ENCODE results near the gene KPNB1. TPM values are rescaled to one million over a fixed set of nuclear protein-coding genes. Genes with fewer than 3 reads are reported as not detected.

KPNB1 gene
- total RNA-seq, 1 donor from 2014 or later, result 79.3 TPM

DNA sequence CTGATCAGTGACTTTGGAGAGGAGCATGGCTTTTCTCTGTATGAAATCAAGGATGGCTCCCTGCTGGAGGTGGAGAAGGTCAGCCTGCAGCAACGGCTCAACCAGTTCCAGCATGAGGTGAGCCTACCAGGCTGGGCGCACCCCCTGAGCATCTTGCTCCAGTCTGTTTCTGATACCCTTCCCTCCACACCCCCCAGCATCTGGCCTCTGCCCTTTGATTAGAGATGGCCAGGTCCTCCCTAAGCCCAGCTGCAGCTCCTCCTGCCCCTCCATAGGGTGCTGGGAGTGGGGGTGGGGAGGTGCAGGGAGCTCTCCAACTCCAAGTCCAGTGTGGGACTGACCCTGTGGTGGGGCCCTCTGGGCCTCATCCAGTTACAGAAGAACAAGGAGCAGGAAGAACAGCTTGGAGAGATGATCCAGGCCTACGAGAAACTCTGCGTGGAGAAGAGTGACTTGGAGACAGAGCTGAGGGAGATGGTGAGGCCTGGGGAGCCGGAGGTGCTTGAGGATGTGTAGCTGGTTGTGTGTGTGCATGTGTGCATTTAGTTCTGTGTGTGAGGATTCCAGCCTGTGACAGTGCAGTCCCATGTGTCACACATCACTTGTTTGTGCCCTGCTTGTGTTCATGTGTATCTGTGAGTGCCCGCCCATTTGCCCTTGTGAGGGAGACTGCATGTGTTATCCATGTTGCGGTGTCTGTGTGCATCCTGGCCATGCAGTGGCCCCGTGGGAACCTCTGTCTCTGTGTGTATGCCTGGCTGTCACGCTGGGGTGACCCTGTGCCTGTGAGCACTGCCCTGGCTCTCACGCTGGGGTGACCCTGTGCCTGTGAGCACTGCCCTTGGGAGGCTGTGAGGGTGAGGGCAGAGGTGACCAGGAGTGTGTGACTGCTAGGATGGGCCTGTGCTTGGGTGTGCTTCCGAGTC lies 47.3 kb downstream of the KPNB1 start:
- DNase-seq (ENCODE audit: low spot score), result no peak
- ATAC-seq, result no peak

DNA sequence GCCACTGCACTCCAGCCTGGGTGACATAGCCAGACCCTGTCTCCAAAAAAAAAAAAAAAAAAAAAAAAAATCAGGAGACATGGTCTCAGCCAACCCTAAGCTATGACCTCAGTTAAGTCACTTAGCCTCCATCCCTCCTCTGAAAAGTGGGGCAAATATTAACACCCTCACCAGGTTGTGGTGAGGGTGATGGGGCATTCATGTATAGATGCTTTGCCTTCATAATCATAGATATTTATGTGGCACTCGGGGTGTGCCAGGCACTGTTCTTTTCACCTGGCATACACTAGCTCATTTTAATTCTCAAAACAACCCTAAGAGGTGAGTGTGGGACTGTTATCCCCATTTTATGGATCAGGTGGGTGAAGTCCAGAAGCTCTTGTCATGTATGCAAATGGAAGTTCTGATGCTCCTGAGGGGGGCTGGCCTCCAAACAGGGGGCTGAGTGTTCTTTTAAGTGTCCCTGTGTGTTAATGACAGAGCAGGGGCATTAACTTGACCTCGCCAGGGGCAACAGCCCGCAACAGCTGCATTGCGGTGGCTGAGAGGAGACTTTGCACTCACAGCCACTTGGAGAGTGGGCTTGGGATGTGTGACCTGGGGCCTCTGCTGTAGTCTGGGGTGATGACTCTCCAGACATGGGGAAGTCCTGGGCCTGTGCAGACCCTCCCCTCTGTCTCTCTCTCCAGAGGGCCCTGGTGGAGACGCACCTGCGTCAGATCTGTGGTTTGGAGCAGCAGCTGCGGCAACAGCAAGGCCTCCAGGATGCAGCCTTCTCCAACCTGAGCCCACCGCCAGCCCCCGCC lies 48.4 kb downstream of the KPNB1 start:
- no peak for ATAC-seq
- no peak for DNase-seq (ENCODE audit: low spot score)

DNA sequence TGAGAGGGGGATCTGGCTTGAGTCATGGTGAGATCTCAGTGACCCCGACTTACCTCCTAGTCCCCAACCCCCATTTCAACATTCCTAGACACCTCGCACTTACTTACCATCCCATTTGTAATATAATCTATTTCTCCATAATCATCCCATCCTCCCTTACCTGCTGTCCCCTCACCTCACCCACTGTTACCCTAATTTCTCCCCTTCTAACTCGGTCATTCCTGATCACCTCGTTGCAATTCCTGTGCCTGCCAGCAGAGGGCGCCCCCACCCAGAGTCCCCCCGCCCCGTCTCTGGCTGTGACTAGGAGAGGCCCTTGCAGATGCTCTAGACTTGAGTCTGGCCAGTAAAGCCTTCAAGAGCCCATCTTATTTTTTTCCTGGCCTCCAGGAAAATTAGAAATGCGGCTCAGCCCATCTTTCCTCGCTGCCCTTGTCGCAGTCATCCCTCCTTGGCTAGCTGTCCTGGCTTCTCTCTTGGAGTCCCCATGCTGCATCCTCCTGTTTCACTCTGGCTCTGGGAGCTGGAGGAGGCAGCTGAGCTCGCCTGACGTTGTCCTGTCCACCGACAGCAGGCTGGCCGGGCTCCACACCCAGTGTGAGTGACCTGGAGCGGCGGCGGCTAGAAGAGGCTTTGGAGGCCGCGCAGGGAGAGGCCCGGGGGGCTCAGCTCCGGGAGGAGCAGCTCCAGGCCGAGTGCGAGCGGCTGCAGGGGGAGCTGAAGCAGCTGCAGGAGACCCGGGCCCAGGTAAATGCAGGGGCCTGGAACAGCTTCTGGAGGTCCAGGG lies 49.2 kb downstream of the KPNB1 start:
- DNase-seq (ENCODE audit: low spot score), result no peak
- peak; percentile 54 for ATAC-seq

DNA sequence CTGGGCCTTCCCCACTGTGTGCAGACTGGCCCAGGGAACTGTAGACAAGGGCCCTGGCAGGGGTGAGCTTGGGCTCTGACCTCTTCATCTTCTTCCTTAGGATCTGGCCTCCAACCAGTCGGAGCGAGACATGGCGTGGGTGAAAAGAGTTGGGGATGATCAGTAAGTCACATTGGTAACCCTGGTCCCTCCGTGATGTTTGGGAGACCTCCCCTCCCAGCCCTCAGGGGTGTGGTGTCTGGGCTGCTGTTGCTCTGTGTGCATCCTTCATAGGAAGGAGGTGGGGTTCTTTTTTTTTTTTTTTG lies 49.8 kb downstream of the KPNB1 start:
- no peak for DNase-seq (ENCODE audit: low spot score)
- ATAC-seq, result no peak

DNA sequence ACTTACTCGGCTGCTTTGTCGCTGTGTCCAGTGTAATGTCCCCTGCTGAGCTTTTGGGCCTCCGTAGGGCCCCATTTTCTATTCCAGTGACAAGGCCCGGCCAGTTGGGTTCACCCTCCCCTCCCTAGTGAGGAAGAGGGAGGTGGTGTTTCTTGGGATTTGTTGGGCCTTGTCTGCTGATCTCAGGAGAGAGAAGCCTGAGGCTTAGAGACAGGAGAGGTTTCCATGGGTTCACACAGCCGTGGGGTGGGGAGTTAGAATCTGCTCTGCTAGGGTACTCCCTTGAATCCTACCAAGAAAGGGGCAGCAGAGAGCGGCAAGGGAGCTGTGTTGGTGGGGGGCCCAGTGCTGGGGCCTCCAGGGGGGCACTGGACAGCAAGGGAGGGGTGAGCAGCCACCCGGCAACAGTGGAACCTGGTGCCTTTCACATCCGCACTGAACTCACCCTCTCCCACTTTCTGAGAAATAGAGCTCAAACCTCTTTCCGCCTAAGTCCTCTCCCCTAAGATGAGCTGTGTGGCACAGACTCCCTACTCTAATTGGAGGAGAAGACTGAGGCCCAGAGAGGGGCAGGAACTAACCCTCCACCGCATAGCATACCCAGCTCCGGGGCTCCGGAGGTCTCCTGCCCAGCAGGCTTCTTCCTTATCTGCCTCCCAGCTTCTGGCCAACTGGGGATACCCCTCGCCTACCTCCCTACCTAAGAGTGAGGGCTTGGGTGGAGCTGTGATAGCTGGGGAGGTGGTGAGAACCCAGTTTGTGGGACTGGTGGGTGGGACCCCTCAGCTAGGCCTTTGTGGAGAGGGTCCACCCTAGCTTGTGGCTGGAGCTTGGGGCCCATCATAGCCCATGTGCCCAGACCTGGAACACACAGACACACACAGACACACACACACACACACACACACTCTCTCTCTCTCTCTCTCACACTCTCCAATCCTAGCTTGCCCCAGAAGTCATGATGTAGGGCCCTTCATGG lies 51.0 kb downstream of the KPNB1 start:
- DNase-seq (ENCODE audit: low spot score) (no peak), ATAC-seq (no peak)

DNA sequence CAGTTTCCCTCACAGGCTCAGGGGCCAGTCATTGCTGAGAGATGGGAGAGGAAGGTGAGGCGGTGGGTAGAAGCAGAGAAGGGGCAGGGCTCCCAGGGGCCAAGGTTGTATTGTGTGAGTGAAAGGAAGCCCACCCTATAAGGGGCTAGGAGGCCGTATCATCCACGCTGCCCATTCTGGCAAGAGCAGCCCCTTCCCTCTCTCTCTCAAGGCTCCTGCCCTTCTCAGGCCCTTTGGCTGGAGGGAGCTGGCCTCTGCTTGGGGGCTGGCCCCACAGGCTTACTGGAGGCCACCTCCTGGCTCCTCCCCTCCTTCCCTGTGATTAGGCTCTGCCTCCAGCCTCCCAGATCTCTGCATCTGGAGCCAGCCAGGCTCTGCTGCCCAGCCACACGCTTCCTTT lies 51.9 kb downstream of the KPNB1 start:
- DNase-seq (ENCODE audit: low spot score) (no peak), ATAC-seq (no peak)

DNA sequence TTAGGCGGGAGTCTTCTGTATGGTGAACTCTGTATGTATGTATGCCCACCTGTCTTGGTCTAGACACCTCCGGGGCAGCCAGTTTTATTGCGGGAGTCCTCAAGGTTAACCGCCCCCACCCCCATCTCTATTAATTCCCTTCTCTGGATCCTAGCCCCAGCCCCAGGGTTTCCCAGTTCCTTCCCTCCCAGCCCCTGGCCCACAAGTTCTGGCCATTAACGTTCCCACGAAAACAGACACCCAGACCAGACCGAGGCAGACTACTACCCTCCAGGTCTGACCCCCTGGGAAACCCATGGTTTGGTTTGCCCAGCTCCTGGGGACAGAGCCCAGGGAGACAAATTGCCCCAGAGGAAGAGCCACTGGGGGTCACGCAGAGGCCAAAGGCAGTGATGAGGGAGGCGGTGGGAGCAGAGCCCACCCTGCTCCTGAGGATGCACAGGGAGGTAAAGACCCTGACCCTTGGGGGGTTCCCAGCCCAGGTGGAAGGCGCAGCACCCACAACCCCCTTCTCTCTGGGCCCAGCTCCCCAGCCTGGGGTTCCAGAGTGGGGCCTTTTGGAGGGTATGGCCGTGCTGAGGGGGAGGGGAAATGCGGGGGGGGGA lies 52.8 kb downstream of the KPNB1 start:
- no peak for DNase-seq (ENCODE audit: low spot score)
- no peak for ATAC-seq

DNA sequence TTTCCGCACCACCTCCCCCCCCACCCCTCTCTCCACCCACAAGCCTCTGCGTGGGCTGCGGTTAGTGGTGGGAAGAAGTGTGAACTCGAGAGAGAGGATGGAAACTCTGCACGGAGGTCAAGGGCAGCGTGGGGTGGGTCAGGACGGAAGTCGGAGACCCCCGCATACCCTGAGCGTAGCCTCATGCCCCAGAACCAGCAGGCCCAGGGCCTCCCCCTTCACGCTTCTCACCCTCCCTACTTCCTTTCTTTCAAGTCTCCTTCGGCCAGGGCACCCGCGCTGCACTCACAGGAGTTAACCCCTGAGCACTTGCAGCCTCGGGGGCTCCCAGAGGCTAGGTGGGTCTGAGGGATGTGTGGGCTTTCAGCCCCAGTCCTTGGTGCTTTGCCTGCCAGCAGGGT lies 53.5 kb downstream of the KPNB1 start:
- DNase-seq (ENCODE audit: low spot score), result no peak
- no peak for ATAC-seq

DNA sequence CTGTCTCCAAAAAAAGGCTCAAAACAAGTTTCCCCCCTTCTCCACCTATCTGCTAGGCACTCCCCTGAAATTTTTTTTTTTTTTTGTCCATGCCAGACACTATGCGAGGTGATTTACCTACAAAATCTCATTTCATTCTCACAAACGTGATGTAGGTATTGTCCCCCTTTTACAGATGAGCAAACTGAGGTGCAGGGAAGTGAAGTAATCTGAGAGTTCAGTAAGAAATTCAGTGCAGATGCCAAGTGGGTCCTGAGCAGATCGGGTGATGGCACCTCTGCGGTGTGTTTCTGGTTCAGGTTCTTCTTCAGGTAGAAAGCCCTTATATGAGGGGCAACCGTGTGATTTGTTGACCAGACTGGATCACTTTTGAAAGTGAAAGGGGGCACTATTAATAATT lies 54.0 kb downstream of the KPNB1 start:
- ATAC-seq, result no peak
- DNase-seq (ENCODE audit: low spot score), result no peak

DNA sequence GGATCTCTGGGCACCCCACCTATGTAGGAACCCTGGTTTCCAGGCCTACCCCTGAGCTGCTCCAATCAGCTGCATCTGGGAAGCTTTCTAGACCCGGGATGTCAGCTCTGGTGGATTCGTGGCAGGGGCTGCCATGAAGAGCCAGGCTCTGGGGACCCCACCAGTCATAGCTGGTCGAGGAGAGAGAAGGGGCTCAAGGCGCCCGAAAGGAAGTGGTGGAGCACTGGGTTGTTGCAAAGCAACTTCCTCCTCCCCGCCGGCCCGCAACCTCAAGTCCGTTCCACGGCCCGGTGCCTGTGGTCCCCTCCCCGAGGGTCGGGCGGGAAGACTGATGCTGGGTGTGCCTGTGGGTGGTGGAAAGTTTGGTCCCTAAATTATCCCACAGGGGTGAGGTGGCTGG lies 54.4 kb downstream of the KPNB1 start:
- DNase-seq (ENCODE audit: low spot score) (no peak), ATAC-seq (no peak)

DNA sequence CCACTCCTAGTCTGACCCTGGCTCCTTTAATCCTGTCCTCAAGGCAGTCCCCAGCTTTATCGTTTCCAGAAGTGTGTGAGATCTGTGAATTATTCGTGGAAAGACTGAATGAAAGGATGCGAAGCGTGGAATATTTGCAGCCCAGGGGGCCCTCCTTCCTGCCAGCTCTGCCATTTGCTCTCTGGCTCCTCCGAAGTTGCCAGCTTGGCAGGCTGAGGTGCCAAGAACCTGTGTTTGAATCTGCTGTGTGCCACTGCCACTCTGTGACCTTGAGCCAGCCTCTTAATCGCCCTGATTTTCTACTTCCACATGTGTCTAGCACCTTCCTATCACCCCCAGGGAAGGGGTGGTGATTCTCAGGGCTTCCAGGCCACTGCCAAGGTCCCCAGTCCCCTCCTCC lies 55.0 kb downstream of the KPNB1 start:
- no peak for DNase-seq (ENCODE audit: low spot score)
- ATAC-seq, result no peak

DNA sequence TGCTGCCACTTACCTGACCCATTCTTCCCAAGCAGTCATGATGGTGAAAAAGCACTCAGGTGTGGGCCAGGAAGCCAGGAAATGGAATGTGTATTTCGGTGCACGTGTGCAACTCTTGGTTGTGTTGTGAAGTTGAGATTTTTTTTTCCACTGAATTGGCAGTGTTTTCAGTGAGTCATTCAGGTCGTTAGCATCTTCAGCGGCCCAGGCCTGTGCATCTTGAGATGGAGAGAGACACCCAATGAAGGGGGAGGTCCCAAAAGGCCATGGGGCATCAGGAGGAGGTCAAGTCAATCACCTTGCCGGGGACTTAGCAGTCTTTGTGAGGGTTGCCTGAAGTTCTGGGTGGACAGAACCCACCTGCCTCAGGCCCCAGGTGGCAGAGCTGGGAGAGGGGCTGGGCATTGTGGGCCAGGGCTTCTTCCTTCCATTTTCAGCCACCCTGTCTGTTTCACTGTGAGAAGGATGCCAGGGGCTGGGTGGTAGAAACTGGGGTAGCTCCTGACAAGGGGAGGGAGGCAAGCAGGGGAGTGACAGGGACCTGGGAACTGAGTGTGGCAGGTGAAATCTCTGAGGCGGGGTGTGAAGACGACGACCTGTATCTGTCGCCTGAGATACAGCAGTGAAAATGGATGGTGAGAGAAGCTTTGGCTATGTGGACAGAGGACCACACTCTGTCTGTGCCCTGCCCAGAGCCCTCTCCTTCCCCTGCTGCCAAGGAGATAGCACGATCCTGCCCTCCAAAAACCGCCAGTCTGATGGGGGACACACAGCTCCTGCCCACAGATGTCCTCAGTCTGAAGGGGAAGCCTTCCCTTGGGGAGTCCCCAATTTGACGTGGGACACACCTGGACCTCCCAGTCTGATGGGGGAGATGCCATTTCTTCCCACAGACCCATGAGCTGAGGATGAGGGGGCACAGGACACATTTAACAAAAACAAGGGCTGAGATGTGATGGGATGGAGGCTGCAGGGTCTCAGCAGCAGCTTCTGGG lies 56.1 kb downstream of the KPNB1 start:
- DNase-seq (ENCODE audit: low spot score) (no peak), ATAC-seq (no peak)

DNA sequence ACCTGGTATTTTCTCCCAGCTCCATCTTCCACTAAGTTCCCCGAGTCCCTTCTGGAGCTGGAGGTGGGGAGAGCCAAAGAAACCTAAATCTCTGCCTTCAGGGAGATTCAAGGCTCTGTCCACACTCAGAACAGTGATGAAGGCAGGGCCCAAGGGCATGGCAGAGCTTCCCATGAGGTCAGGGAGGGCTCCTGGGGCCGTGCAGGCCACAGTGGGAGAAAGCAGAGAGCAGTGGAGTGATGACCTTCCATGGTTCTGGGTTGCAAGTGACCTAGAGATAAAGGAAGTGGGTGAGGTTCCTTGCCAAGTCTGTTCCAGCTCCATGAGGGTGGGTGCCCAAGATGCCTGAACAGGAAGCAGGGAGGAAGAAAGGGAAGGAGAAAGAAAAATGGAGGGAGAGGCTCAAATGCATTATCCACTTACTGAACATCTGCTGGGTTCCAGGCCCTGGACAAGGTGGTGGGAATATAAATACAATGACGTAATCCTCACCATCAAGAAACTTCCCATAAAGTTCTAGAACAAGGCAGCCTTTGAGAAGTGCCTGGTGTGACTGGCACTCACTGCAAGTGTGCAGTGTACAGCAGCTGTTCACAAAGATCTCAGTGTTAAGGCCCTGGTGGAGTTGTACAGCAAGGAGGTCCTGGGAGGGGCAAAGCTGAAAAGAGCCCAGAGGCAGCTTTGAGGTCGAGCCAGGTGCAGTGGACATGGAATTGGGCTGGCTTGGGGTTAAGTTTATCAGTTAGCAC lies 57.5 kb downstream of the KPNB1 start:
- ATAC-seq (no peak), DNase-seq (ENCODE audit: low spot score) (no peak)

DNA sequence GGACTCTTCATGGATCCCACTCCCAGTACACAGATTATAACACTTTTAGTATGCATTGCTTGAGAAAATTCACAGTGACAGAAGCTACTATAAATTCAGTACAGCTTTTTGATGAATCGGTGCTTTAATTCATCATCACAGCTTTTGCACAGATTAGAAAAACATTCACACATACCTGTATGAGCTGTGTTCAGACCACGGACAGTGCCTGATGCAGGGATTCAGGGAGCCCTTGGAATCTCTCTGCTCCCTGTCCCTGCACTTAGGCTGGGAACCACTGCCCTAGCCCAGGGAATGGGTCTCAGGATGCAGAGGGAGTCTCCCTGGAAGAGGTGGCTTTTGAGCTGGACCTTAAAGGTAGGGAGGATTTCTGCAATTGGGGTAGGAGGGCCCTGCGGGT lies 58.2 kb downstream of the KPNB1 start:
- no peak for ATAC-seq
- DNase-seq (ENCODE audit: low spot score), result no peak

DNA sequence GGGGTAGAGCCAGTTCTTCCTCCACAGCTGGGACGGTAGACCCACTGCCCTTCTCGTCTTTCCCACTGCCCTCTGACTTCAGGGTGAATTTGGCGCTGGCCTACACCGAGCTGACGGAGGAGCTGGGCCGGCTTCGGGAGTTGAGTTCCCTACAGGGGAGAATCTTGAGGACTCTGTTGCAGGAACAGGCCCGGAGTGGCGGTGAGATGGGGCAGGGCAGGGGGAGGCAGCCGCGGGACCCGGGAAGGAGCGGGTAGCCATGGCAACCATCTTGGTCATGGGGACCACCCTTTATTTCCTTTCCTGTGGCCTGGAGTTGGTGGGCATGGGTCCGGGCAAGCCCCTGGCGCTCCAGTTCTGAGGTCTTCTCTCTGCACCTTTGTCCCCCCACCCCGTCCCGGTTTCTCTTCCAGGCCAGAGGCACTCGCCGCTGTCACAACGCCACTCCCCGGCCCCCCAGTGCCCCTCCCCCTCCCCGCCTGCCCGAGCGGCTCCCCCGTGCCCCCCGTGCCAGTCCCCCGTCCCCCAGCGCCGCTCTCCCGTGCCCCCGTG lies 58.7 kb downstream of the KPNB1 start:
- no peak for DNase-seq (ENCODE audit: low spot score)

DNA sequence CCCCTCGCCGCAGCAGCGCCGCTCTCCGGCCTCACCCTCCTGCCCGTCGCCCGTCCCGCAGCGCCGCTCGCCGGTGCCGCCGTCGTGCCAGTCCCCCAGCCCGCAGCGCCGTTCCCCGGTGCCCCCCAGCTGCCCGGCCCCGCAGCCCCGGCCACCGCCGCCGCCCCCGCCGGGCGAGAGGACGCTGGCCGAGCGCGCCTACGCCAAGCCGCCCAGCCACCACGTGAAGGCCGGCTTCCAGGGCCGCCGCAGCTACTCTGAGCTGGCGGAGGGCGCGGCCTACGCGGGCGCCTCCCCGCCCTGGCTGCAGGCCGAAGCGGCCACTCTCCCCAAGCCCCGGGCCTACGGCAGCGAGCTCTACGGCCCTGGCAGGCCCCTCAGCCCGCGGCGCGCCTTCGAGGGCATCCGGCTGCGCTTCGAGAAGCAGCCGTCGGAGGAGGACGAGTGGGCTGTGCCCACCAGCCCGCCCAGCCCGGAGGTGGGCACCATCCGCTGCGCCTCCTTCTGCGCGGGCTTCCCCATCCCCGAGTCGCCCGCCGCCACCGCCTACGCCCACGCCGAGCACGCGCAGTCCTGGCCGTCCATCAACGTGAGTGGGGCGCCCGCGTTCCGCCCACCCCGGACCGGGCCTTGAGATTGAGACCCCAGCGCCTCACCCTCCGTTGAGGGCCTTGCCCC lies 59.3 kb downstream of the KPNB1 start:
- DNase-seq (ENCODE audit: low spot score), result no peak
- ATAC-seq, result peak; percentile 82

More for the DNA sequence above, 58.7 kb downstream of the KPNB1 start:
- no peak for ATAC-seq

DNA sequence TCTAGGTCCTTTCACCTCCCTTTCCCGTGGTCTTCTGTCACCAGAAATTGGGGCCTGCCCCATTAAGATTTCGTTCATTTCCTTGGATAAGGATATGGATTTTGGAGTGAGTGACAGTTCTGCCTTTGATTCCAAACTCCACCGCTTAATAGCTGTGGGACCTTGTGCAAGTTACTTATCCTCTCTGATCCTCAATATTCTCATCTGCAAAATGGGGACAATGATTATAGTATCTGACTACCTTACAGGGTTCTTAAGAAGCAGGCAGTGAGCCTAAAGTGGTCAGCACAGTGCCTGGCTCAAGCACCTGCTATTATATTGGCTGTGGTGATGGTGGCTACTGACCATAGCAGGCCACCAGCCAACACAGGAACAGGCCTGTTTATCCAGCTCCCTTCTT lies 59.9 kb downstream of the KPNB1 start:
- DNase-seq (ENCODE audit: low spot score), result no peak

More for the DNA sequence above, 59.9 kb downstream of the KPNB1 start:
- ATAC-seq, result no peak

Measured in left lobe of liver (tissue), 2 donors.